Liver (tissue), 9 donors: ENCODE data around the gene BAG2. TPM values are rescaled to one million over a fixed set of nuclear protein-coding genes. Genes with fewer than 3 reads are reported as not detected.

Source experiments
- DNase-seq: peaks from one replicate; pipeline ENCODE4 v3.0.0-alpha.2; 2017; ENCODE audit warnings: low spot score
- H3K27ac ChIP-seq, 2 donors: one replicate each; pipeline ENCODE4 v1.7.0; 2013; ENCODE audit warnings: inconsistent platforms in 2 of 2, low read length in 2 of 2, control low read depth in 1 of 2, low read depth in 1 of 2, mild to moderate bottlenecking in 1 of 2
- H3K27me3 ChIP-seq, 4 donors: one replicate each; pipeline versions ENCODE4 v1.6.1 to v1.7.0; 2013; ENCODE audit warnings: low read length in 3 of 4, inconsistent platforms in 1 of 4, mild to moderate bottlenecking in 1 of 4, moderate library complexity in 1 of 4; ENCODE audit not compliant: control insufficient read depth in 4 of 4, insufficient read depth in 4 of 4
- H3K36me3 ChIP-seq, 4 donors: one replicate each; pipeline versions ENCODE4 v1.6.1 to v1.7.0; 2013; ENCODE audit warnings: low read length in 3 of 4, mild to moderate bottlenecking in 3 of 4, low read depth in 1 of 4, moderate library complexity in 1 of 4; ENCODE audit not compliant: control insufficient read depth in 4 of 4, insufficient read depth in 3 of 4
- H3K4me1 ChIP-seq, 4 donors: one replicate each; pipeline versions ENCODE4 v1.6.1 to v1.7.0; 2013; ENCODE audit warnings: low read length in 3 of 4, mild to moderate bottlenecking in 3 of 4, moderate library complexity in 1 of 4; ENCODE audit not compliant: control insufficient read depth in 4 of 4, insufficient read depth in 4 of 4
- H3K4me3 ChIP-seq, 3 donors: one replicate each; pipeline versions ENCODE4 v1.6.1 to v1.7.0; 2013; ENCODE audit warnings: low read length in 3 of 3, control low read depth in 1 of 3, low read depth in 1 of 3, mild to moderate bottlenecking in 1 of 3
- H3K9ac ChIP-seq, 2 donors: one replicate each; pipeline ENCODE4 v1.7.0; 2013; ENCODE audit warnings: low read length in 2 of 2, mild to moderate bottlenecking in 2 of 2, moderate library complexity in 2 of 2, control low read depth in 1 of 2, low read depth in 1 of 2
- H3K9me3 ChIP-seq, 4 donors: one replicate each; pipeline versions ENCODE4 v1.6.1 to v1.7.0; 2013; ENCODE audit warnings: low read length in 3 of 4; ENCODE audit not compliant: control insufficient read depth in 4 of 4
- ATF3 ChIP-seq: IDR thresholded peaks from 2 replicates; pipeline ENCODE4 v1.6.1; 2016; ENCODE audit warnings: antibody characterized with exemption
- CTCF ChIP-seq: fragments of 150-350 bp; IDR thresholded peaks from 2 replicates; pipeline ENCODE4 v1.5.1; 2017; ENCODE audit warnings: improper control_type of control experiment, low read depth, low read length; ENCODE audit not compliant: missing input control
- EGR1 ChIP-seq, 2 donors: IDR thresholded peaks; 2 replicates each; pipeline ENCODE4 v1.6.1; 2016 to 2018; ENCODE audit warnings: antibody characterized with exemption in 2 of 2, low read depth in 2 of 2
- FOXA2 ChIP-seq: IDR thresholded peaks from 2 replicates; pipeline ENCODE4 v1.6.1; 2016; ENCODE audit warnings: antibody characterized with exemption
- GABPA ChIP-seq, 2 donors: IDR thresholded peaks in 1 of 2; conservative IDR thresholded peaks in 1 of 2; 2 replicates each; pipeline ENCODE4 v1.6.1; 2016; ENCODE audit warnings: antibody characterized with exemption in 2 of 2, mild to moderate bottlenecking in 1 of 2, moderate library complexity in 1 of 2
- HNF4A ChIP-seq, 2 donors: conservative IDR thresholded peaks; 2 replicates each; pipeline ENCODE4 v1.6.1; 2016; ENCODE audit warnings: antibody characterized with exemption in 2 of 2, mild to moderate bottlenecking in 2 of 2
- HNF4G ChIP-seq: IDR thresholded peaks from 2 replicates; pipeline ENCODE4 v1.6.1; 2016; ENCODE audit warnings: antibody characterized with exemption
- NR2F2 ChIP-seq: IDR thresholded peaks from 2 replicates; pipeline ENCODE4 v1.6.1; 2016; ENCODE audit warnings: antibody characterized with exemption
- REST ChIP-seq: IDR thresholded peaks from 2 replicates; pipeline ENCODE4 v1.6.1; 2016; ENCODE audit warnings: antibody characterized with exemption, mild to moderate bottlenecking
- RXRA ChIP-seq, 2 donors: IDR thresholded peaks; 2 replicates each; pipeline ENCODE4 v1.6.1; 2017 to 2018; ENCODE audit warnings: antibody characterized with exemption in 2 of 2, mild to moderate bottlenecking in 1 of 2
- SP1 ChIP-seq: IDR thresholded peaks from 2 replicates; pipeline ENCODE4 v1.6.1; 2018; ENCODE audit warnings: antibody characterized with exemption, mild to moderate bottlenecking
- WGBS: extraction: QIAGEN DNeasy Blood & Tissue Kit; methylation state at CpG from one replicate; pipeline ENCODE4 v1.1.7; 2013; 5-methylcytosine and 5-hydroxymethylcytosine counted together
- polyA plus RNA-seq, 2 donors: library from polyadenylated mRNA; stranded (reverse) in 1 of 2; unstranded in 1 of 2; fragments of 200-250 nt in 1 of 2; fragments of >200 nt in 1 of 2; fragmentation: Nextera tagmentation in 1 of 2; extraction: Ambion mirVana in 1 of 2; gene quantifications; one replicate each; pipeline versions ENCODE4 v1.2.1 to v1.2.3, GENCODE V29; 2013 to 2015
- total RNA-seq, 2 donors: library from RNA; depleted of rRNA; stranded (reverse); fragments of >200 nt; gene quantifications; one replicate each; pipeline ENCODE4 v1.2.3, GENCODE V29; 2014
- TF ChIP-seq, protein P1 (sequence below): IDR thresholded peaks from 2 replicates; pipeline ENCODE4 v1.6.1; 2016; ENCODE audit warnings: antibody characterized with exemption
- TF ChIP-seq, protein P2 (sequence below): IDR thresholded peaks from 2 replicates; pipeline ENCODE4 v1.6.1; 2016; ENCODE audit warnings: antibody characterized with exemption
- donor health status: healthy.
- donor health status: healthy.
- donor health status: healthy.
- donor health status: healthy.
- donor health status: healthy.

The BAG2 gene
- total and polyA plus RNA-seq, 4 donors, result 1.8 to 4.9 (median 3.1) TPM

DNA sequence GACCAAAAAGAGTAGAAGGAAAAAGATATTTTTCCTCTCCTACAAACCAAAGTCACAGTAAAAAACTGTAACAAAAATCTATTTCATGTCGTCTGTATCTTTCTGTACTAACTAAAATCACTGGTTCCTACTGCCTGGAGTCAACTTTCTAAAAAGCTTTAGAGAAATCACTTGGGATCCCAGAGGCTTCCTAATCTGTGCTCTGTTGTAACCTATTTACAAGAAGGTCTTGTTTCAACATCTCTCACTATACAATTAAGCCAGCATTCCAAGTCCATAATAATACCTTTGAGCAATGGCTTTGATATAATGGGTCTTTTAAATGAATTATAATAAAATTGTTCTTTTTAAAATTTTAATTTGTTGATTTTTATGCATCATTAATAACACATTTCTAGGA lies 29.6 kb downstream of the BAG2 start:
- no peak overlapping the region for H3K27ac ChIP-seq
- H3K36me3 ChIP-seq, result no peaks in the 10 kb centered on the region
- no peak for DNase-seq
- H3K27me3 ChIP-seq, result no peaks in the 10 kb centered on the region
- H3K4me1 ChIP-seq, result no peaks in the 10 kb centered on the region
- H3K9me3 ChIP-seq, result no peaks in the 10 kb centered on the region
- TF ChIP-seq, protein P1, sequence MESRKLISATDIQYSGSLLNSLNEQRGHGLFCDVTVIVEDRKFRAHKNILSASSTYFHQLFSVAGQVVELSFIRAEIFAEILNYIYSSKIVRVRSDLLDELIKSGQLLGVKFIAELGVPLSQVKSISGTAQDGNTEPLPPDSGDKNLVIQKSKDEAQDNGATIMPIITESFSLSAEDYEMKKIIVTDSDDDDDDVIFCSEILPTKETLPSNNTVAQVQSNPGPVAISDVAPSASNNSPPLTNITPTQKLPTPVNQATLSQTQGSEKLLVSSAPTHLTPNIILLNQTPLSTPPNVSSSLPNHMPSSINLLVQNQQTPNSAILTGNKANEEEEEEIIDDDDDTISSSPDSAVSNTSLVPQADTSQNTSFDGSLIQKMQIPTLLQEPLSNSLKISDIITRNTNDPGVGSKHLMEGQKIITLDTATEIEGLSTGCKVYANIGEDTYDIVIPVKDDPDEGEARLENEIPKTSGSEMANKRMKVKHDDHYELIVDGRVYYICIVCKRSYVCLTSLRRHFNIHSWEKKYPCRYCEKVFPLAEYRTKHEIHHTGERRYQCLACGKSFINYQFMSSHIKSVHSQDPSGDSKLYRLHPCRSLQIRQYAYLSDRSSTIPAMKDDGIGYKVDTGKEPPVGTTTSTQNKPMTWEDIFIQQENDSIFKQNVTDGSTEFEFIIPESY, result no peak
- TF ChIP-seq, protein P2, sequence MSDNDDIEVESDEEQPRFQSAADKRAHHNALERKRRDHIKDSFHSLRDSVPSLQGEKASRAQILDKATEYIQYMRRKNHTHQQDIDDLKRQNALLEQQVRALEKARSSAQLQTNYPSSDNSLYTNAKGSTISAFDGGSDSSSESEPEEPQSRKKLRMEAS, result no peak
- TF ChIP-seq RXRA (IDR thresholded peaks at IDR 0.05) (no peak), ATF3 (no peak), FOXA2 (no peak), EGR1 (IDR thresholded peaks at IDR 0.05; ENCODE audit: low read depth in 2 of 2) (no peak), SP1 (no peak), GABPA (IDR thresholded peaks at IDR 0.05 in 1 of 2, conservative IDR thresholded peaks at IDR 0.05 in 1 of 2) (no peak), REST (no peak), NR2F2 (no peak)
- H3K9ac ChIP-seq, result no peak overlapping the region
- H3K4me3 ChIP-seq, result no peak overlapping the region
- WGBS, result 81% methylated on average over 1 of the region's 1 CpG

DNA sequence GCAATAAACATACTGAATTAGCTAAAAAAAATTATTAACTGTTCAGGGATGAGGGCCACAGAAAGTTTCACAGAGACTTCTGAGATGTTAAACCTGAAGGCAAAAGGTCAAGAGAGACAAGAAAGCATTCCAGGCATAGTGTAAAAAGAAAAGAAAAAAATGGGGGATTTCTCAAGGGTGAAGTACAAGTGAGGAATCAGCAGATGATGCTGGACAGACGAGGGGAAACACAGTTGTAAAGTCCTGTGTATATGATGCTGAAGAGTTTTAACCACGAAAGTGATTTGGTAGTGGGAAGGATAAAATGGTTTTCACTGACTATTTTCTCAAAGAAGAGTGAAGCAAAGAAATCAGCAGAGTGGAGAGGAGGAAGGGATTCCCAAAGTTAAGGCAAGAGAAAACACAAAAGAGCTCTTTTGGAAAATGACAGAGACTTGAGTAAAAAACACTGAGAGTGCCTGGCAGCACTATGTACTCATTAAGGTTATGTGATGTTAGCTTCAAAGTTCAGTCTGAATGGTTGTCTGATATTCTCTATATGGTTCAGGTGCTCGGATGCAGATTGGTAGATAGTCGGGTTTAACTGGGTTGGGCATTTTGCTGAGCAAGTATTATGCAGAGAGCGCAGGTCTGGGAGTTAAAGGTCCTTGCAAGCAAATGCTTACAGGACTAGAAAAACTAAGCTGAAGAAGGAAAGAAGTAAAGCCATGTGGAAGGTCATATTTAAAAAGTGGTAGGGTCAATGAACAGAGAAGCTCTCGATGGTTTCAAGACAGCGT lies 33.6 kb downstream of the BAG2 start:
- WGBS, result 90% methylated on average over 7 of the region's 7 CpGs
- H3K36me3 ChIP-seq, result no peaks in the 10 kb centered on the region
- H3K27me3 ChIP-seq, result no peaks in the 10 kb centered on the region
- DNase-seq, result no peak
- TF ChIP-seq ATF3, result no peak
- no peak overlapping the region for H3K9ac ChIP-seq
- no peaks in the 10 kb centered on the region for H3K4me1 ChIP-seq
- no peak overlapping the region for H3K4me3 ChIP-seq
- no peaks in the 10 kb centered on the region for H3K9me3 ChIP-seq
- H3K27ac ChIP-seq, result no peak overlapping the region

DNA sequence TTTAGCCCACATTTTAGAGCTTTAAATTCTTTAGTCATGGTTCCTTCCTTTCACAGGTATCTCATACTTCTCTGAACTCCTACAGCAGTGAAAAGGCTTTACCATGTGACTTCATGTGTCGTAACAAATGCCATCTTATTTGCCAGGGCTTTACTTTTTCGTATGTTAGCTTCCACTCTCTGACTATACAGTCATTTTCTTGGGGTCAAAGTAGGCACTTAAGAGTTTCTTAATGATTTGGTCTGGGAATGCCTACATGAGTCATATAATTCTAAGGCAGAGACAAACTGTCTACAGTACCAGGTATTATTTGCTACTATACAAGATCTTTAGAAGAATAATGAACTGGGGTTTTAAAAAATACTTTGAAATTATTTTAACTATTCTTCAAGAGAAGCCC lies 35.0 kb downstream of the BAG2 start:
- H3K27ac ChIP-seq, result no peak overlapping the region
- no peaks in the 10 kb centered on the region for H3K36me3 ChIP-seq
- no peaks in the 10 kb centered on the region for H3K27me3 ChIP-seq
- no peak for DNase-seq
- no peaks in the 10 kb centered on the region for H3K9me3 ChIP-seq
- no peak overlapping the region for H3K4me3 ChIP-seq
- no peak overlapping the region for H3K9ac ChIP-seq
- no peaks in the 10 kb centered on the region for H3K4me1 ChIP-seq
- 84% methylated on average over 2 of the region's 2 CpGs for WGBS
- TF ChIP-seq HNF4G (no peak), HNF4A (conservative IDR thresholded peaks at IDR 0.05) (no peak), RXRA (IDR thresholded peaks at IDR 0.05) (no peak), EGR1 (IDR thresholded peaks at IDR 0.05; ENCODE audit: low read depth in 2 of 2) (no peak), CTCF (no peak), GABPA (IDR thresholded peaks at IDR 0.05 in 1 of 2, conservative IDR thresholded peaks at IDR 0.05 in 1 of 2) (no peak), SP1 (no peak)
- TF ChIP-seq, protein P1, result no peak
